Stimulated activated CD8-positive, alpha-beta memory T cell treated with anti-CD3 and anti-CD28 coated beads, Interleukin-12 subunit alpha, Interleukin-12 subunit beta, amount 100 ng/mL, for 4 hours (primary cell): Measurements from ENCODE around the gene TRIM15.

Experiments
- DNase-seq: peaks from one replicate; pipeline ENCODE4 v3.0.0-alpha.2; 2020; ENCODE audit warnings: low read depth

TRIM15 gene

DNA sequence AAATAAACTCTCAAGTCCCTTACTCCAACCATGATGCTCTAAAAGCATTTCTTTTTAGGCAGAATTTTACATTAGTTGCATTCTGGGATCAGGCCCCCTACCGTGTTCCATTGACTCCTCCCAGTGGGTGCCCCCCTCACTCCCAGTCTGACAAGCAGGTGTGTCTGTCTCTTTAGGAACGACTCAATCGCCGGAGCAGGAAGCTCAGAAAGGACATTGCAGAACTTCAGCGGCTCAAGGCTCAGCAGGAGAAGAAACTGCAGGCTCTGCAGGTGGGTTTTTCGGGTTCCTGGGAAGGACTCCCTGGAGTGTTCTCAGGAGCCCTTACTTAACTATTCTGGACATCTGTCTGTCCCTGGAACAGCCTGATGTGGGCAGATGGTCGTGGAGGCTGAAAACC lies 17.5 kb upstream of the TRIM15 start:
- DNase-seq: no peak

DNA sequence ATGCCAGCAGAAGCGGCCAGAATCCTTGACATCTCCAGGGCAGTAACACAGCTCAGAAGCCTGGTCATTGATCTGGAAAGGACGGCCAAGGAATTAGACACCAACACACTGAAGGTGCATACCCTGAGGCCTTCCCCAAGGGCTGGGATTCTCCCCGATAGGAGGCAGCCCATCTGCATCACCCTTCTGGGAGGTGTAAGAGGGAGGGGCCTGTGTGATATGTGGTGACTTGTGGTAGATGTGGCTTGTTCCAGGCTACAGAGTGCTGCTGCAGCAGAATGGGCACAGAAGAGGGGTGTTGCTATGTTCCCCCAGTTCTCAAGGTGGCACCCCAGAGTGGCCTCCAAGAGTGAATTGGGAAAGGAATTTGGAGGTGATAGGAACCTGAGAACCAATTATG lies 16.2 kb upstream of the TRIM15 start:
- no peak for DNase-seq

DNA sequence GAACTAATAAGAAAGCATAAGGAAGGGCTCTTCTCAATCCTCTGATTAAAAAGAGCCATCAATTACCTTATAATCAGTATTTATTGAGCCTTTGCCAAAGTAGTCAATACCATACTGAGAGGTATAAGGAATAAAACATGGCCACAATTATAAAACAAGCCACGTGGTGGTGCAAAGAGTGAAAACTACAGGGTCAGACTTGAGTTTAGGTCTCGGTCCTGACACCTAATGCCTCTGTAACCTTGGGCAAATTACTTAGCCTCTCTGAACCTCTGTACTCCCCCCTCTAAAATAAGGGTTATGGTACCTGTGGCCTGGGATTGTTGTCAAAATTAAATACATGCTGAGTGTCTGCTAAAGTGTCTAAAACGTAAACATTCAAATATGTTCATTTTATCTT lies 14.1 kb upstream of the TRIM15 start:
- DNase-seq: no peak

DNA sequence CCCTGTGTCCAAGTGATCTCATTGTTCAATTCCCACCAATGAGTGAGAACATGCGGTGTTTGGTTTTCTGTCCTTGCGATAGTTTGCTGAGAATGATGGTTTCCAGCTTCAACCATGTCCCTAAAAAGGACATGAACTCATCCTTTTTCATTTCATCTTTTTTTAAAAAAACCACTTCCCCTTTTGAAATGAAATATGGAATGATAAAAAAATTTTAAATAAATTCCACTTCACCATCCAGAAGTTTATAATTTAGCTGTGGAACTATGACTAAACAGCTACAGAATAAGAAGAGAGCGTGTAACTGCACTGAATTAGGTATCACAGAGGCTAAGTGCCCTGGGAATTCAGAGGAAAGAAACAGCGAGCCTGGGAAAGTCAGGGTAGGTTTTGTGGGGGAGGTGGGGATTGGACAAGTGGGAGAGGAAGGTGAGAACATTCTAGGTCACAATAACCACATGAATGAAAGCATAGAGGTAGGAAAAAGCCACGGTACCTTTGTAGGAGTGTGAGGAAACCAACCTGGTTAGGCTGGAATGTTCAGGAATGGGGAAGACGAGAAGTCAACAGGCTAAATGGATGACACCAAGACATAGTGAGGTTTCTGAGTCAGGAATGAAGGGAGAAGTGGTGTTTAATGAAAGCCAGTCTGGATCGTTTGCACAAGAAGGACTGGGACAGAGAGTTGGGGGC lies 13.3 kb upstream of the TRIM15 start:
- DNase-seq: no peak

DNA sequence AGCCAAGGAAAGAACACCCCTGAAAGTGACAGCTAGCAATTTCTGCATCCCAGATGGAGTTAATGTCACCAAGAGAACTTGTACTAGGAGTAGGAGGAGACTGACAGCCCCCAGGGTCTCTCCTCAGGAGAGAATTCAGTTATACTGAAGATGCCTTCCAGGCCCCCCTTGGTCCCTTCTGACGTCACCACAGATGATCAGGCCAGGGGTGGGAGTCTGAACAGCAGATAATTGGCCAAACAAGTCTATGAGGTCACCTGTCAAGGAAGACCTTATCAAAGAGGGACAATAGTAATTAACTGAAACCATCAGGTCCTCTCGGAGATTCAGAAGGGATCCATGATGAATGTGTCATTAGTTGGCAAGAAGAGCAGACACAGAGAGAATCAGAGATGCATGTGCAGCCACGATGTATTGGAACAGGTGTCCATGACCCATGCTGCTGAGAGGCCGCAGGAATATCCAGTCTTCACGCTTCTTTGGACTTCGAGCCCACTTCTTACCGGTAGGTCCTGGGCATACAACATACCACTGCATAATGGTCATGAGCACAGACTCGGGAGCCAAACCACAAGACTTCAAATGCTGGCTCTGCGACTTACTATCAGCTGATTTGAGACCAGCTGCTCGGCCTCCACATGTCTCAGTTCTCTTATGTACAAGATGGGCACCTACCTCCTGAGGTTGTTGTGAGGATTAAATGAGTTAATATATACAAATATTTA lies 12.5 kb upstream of the TRIM15 start:
- DNase-seq: no peak

DNA sequence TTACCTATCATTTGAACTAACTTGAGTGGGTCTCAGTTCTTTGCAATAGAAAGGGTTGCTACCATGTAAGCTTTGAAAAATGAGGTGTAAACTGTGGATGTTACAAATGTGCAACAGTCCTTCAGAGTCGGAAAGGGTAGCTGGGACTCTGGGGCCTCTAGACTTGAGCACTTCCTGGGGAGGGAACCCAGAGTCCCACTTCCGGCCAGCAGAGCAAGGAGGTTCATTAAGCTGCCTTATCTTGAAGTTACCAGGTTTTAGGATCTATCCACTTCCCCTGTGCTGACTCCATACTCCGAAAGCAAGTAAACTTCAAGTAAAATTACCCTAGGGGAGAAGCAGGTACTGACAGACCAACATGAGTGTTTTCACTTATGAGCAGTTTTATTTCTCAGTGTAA lies 11.8 kb upstream of the TRIM15 start:
- DNase-seq: no peak

DNA sequence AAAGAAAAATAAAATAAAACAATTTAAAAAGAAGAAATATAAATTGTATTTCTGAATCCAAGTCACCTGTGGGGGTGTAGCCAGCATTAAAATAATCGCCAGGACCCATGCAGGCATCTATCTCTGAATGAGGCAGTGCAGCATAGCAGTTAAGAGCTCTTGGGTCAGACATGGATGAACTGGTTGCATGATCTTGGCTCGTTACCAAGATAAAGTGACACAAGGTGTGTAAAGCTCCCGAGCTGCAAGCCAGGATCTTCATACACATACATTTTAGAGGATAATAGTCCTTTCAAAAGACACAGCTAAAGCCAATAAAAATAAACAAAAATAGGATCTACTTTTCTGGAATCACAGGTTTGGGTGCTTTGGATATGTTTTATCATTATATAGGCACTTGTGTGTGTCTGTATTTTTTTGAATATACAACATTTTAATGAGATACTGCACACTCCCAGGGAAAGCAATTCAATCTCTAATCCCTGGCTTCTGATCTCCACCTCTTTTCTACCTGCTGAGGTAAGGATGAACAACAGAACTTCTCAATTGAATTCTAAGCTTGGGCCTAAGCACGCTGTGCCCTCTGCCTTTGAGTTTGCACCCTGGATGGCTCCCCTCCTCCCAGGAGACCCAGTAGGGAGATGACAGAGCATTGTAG lies 11.2 kb upstream of the TRIM15 start:
- DNase-seq: no peak

DNA sequence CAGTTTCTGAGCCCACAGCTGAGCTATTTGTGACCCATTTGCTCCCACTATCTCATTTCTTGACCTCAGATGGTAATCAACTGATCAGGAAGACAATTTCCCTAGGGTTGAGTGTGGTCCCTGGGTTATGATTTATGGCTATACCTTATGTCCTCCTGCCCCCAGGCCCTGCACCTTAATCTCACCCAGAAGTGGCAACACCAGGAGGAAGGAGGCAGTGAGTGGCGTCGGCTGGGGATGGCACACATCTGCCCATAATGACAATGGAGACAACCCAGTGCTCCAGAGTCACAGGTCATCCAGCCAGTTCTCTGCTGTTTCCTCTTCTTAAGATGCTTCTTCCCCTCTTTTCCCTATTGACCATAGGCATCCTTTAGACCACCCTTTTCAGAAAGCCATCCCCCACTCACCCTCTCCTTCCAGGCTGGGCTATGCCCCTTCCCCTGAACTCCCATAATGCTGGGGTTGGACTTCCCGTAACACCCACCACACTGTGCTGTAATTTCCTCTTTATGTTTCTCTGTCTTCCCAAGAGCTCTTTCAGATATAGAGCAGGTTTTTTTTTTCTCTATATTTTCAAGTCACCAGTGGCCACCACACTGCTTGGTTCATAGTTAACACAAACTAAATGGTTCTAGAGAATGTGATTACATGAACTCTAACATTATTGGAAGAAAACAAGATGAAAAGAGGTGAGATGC lies 10.3 kb upstream of the TRIM15 start:
- no peak for DNase-seq

DNA sequence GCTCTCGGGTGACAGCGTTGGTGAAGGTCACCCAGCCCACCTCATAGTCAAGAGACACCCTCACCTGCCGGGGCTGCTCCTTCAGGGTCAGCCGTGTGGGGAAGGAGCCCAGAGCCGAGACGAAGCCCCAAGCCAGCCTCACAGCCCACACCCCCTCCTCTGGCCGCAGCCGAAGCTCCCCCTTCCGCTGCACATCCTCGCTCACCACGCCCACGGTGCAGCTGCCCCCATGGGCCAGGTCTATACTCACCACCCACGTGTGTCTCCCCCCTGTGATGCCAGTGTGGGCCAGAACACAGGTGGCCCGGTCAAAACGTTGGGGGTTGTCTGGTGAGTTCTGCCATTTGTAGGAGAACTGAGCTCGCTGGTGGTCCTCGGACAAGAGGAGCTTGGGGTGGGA lies 9.3 kb upstream of the TRIM15 start:
- no peak for DNase-seq

DNA sequence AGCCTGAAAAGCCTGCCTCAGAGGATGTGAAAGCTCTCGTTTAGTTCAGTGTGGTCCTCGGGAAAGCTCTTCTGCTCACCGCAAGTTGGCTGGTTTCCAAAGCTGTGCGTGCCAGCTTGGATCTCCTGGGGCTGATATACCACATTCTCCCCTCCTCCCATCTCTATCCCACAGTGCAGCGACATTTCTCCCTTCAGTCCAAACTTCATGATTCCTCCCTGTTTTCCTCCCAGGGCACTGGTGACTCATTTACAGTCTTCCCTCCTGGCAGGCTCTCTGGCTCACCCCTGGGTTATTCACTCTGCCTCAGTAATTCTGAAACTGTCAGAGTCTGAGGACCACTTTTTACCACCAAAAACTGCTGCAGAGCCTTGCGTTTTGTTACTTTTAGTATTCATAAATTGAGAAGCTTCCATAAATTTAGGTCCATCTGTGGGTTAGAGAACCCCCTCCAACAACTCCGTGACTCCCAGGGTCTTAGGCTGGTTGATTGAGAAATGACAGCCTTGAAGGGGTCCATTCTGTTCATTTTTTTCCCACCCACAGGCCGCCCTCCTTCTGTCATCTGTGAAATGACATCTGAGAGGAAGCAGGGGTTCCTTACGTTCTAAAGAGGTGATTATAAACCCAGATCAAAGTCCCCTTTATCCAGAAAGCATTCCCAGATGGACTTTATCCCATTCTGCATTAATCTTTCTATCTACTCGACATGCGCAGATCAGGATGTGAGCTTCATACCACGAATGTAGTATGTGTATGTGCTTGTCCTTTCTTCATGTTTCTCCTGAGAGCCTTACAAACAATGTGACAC lies 8.4 kb upstream of the TRIM15 start:
- DNase-seq: no peak

DNA sequence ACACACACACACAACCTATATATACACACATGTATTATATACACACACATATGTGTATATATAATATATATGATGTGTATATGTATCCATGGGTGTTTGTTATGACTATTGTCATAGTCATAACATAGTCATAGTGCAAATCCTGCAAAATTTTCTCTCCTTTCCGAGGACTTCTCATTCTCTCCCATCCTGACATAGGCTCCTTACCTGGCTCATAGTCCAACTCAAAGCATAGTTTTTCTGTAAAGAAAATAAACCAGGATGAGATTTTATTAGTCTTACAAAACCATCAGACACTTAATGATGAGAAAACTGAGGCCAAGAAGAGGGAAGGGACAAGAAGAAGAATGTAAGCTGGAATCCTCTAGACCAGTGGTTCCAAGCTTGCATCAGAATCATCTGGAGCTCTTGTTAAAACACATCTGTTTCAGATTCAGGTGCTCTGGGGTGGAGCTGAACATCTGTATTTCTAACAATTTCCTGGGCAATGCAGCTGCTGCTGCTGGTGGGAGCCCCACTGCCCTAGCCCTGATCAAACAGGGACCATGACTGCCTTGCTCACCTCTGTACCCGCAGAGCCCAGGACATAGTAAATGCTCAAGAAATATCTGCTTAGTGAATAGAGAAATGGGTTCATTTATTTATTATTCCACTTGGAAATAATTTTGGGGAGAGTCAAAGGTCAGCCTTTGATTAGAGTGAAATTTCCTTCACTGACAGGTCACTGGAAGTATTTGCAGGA lies 7.7 kb upstream of the TRIM15 start:
- no peak for DNase-seq

DNA sequence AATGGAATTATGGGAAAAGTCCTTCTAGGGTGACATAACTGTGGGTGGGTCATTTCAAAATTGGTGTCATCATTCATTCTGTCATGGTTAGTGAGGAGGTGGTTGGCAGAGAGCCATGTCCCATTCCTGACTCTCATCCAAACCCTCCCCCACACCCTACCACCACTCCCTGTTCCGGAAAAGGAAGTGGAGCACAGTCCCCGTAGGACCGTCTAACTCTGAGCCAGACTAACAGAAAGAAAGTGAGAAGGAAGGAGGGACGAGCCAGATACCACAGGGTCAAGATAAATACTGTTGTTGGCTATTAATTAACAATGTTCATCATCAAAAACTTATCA lies 7.1 kb upstream of the TRIM15 start:
- no peak for DNase-seq

DNA sequence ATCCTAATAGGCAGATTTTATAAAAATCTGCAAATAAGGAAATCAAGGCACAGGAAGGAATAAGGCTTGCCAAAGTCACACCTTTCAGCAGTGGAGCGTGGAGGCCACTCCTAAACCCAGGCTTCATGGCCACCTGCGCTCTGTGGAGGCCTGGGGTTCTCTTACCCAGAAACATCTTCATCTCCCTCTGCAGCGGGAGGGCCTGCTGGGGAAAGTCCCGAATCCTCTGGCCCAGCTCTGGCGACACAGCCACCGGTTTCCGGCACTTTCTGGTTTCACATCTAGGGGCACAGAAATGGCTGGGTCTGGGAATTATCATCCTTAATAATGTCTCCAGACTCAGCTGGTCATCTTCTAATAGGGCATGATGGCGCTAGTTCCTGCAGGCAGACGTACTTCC lies 6.6 kb upstream of the TRIM15 start:
- no peak for DNase-seq

DNA sequence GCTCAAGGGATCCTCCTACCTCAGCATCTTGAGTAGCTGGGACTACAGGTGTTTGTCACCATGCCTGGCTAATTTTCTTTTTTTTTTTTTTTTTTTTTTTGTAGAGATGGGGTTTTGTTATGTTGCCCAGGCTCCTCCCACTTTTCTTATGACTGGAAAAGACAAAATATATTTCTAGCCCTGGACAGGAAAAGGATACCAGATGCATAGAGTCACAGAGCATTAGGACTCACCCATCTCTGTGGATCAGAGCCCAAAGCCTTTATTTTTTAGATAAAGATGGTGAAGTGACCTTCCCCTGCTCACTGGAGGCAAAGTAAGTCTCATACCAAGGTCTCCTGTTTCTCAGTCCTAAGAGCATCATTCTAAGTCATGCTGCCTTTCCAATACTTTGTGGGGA lies 5.8 kb upstream of the TRIM15 start:
- no peak for DNase-seq

DNA sequence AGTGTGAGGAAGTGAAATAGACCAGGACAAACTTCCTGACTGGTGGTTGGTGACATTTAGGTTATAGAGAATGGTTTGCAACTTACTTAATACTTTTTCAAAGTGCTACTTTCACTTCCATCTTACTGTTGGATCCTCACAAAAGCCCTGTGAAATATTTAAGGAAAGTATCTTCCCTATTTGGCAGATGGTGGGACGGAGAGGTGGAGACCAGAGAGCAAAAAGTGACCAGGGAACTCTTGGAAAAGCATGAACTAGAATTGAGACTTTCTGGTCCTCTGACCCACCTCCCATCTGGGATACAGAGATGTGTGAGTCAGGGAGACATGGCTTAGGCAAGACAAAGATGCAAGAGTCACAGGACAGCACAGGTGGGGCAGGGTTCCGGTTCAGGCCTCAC lies 5.3 kb upstream of the TRIM15 start:
- no peak for DNase-seq

DNA sequence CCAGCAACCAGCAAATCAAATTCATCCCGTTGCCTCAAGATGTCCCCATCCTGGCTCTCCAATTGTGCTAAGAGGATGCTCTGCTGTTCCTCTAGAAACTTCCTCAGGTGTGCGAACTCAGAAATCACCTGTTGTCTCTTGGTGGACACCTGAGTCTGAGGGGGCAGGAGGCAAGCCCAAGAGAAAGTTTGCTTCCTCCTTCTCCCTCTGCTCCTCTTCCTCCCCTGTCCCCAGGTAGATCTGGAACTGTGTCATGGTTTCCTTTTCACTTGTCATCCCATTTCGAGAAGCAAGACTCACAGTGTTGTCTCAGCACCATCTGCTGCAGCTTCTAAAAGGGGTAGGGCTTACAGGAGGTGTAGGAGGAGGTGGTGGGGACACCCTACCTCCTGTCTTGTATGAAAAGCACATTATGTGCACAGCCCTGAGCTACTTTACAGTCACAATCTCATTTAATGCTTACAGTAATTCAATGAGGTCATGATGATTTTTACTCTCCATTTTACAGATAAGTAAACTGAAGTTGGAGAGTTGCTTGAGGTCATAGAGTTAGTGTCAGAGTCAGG lies 4.8 kb upstream of the TRIM15 start:
- no peak for DNase-seq

DNA sequence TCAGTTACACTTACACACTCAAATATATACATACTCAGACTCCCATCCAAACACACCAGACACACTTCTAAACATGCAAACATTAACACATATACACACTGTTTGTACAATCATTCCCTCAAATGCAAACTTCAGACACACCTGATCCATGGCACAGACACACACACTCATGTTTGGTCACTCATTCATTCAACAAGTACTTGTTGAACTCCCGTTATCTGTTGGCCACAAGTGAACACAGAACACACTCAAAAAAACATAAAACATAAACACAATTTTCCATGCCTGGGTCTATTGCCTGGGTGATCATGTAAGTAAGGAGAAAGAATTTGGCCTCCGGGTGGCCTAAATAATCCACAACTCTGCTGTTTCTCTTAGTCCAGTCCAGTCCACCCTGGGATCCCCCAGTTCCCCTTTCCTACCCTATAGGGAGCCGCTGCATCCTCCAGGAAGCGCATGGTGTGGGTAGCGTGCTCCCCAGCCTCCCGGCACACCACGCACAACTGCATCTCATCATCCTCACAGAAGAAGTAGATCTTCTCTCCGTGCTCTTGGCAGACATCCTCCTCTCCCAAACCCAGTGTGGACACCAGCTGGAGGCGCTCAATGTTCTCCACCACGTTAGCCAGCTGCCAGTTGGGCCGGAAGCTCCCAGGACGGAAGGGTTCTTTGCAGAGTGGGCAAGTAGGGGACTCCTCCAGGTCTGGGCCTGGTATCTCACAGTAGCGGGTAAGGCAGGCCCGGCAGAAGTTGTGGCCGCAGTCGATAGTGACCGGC lies 3.1 kb upstream of the TRIM15 start:
- DNase-seq: no peak

DNA sequence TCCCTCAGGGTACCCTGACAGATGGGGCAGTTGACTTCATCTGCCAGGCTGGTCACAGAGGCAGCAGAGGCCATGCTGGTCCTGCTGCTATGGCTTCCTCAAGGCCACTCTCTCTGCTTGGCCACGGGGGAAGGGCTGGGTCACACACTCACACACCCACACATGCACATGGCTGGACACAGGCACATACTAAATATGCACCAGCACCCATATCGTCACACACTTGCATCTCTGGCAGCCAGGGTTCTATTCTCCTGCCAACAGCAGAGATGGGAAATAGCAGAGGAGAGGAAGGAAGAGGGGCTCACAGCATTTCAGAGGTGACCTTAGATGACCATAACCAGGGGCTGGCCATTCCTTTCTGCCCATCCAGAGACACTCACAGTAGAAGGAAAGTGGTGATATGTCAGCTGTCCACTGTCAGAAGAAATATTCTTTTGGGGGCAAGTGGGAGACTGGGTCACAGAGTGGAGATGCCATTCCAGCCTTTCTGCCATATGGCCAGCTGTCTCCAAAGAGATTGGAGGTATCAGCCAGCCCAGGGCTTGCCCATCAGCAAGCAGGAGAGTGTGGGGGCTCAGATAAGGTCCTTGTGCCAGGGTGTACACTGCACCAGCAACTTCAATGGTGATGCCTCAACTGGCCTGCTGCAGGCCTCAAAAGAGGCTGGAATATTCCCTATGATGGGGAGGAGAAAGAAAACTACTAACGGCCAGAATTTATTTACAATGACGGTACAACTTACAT lies 2.4 kb upstream of the TRIM15 start, which contains the start of gene TRIM10:
Gene TRIM10 (minus strand): TSS at position 427 of the 747 bp plus-strand sequence. CDS start 353 bp downstream, at position 74.
- DNase-seq: no peak
